ENCODE results near the gene MST1.
A peak's percentile ranks its signal among the peaks of the same experiment; 100 is the strongest.
"Not testable (repeated sequence)": the region's sequence is repeated elsewhere in the genome, so short reads cannot be mapped to it uniquely, and the experiment has no call there.

The MST1 gene

GRCh38 chr3:49686346-49686745 is 2.9 kb downstream of the MST1 start:
- Histone ChIP-seq H3K4me1 (ENCODE audit: control extremely low read depth in 1 of 4, control insufficient read depth in 4 of 4, insufficient read depth in 4 of 4, low read length in 3 of 4) (peaks cover 0 to 29% (median 24%) of the 10 kb centered on the region in 4 experiments), H3K36me3 (ENCODE audit: control insufficient read depth in 4 of 4, insufficient read depth in 4 of 4, low read length in 3 of 4) (peaks cover 6 to 32% (median 24%) of the 10 kb centered on the region in 4 experiments), H3K4me3 (ENCODE audit: control insufficient read depth in 1 of 7, extremely low read depth in 1 of 7, insufficient read depth in 4 of 7, low read depth in 2 of 7, low read length in 6 of 7) (peak overlapping the region in 5 of 7 experiments; percentile 26 to 69 (median 37)), H3K27me3 (replicated peaks in 2 of 5; ENCODE audit: control insufficient read depth in 4 of 5, insufficient read depth in 5 of 5, low read length in 4 of 5) (peaks cover 0 to 14% (median 2%) of the 10 kb centered on the region in 5 experiments)
- H3K27ac ChIP-seq (ENCODE audit: insufficient read depth in 1 of 2, low read depth in 1 of 2, low read length in 2 of 2, poor library complexity in 1 of 2, severe bottlenecking in 2 of 2); H3K9me3 ChIP-seq (ENCODE audit: control extremely low read depth in 1 of 5, control insufficient read depth in 4 of 5, insufficient read depth in 2 of 5, low read depth in 1 of 5, low read length in 4 of 5); POLR2A ChIA-PET: not testable (repeated sequence)
- DNase-seq = peak in 1 of 3 donors; percentile 32
- WGBS (ENCODE audit: insufficient coverage) = 2% methylated on average over 16 of the region's 29 CpGs
- CTCF ChIA-PET = interaction anchor here (0.6 kb wide), 1 partner anchor 591 kb away, joined by 4 read pairs; no protein-coding TSS in a partner anchor

GRCh38 chr3:49685846-49686245 is 3.4 kb downstream of the MST1 start:
- H3K27ac ChIP-seq (ENCODE audit: insufficient read depth in 1 of 2, low read depth in 1 of 2, low read length in 2 of 2, poor library complexity in 1 of 2, severe bottlenecking in 2 of 2); H3K4me3 ChIP-seq (ENCODE audit: control insufficient read depth in 1 of 7, extremely low read depth in 1 of 7, insufficient read depth in 4 of 7, low read depth in 2 of 7, low read length in 6 of 7); POLR2A ChIA-PET; DNase-seq; H3K9me3 ChIP-seq (ENCODE audit: control extremely low read depth in 1 of 5, control insufficient read depth in 4 of 5, insufficient read depth in 2 of 5, low read depth in 1 of 5, low read length in 4 of 5): not testable (repeated sequence)
- H3K4me1 ChIP-seq (ENCODE audit: control extremely low read depth in 1 of 4, control insufficient read depth in 4 of 4, insufficient read depth in 4 of 4, low read length in 3 of 4) = peaks cover 0 to 24% (median 20%) of the 10 kb centered on the region in 4 experiments
- 29% methylated on average over 20 of the region's 36 CpGs for WGBS (ENCODE audit: insufficient coverage)
- H3K36me3 ChIP-seq (ENCODE audit: control insufficient read depth in 4 of 4, insufficient read depth in 4 of 4, low read length in 3 of 4) = peaks cover 6 to 37% (median 28%) of the 10 kb centered on the region in 4 experiments
- CTCF ChIA-PET = interaction anchor here (0.6 kb wide), 1 partner anchor 591 kb away, joined by 4 read pairs; no protein-coding TSS in a partner anchor
- peaks cover 0 to 14% (median 2%) of the 10 kb centered on the region in 5 experiments for H3K27me3 ChIP-seq (replicated peaks in 2 of 5; ENCODE audit: control insufficient read depth in 4 of 5, insufficient read depth in 5 of 5, low read length in 4 of 5)

GRCh38 chr3:49685103-49685502 is 4.2 kb downstream of the MST1 start:
- H3K9me3 ChIP-seq (ENCODE audit: control extremely low read depth in 1 of 5, control insufficient read depth in 4 of 5, insufficient read depth in 2 of 5, low read depth in 1 of 5, low read length in 4 of 5); CTCF ChIA-PET; H3K27ac ChIP-seq (ENCODE audit: insufficient read depth in 1 of 2, low read depth in 1 of 2, low read length in 2 of 2, poor library complexity in 1 of 2, severe bottlenecking in 2 of 2); POLR2A ChIA-PET; H3K4me3 ChIP-seq (ENCODE audit: control insufficient read depth in 1 of 7, extremely low read depth in 1 of 7, insufficient read depth in 4 of 7, low read depth in 2 of 7, low read length in 6 of 7); DNase-seq: not testable (repeated sequence)
- peaks cover 6 to 44% (median 36%) of the 10 kb centered on the region in 4 experiments for H3K36me3 ChIP-seq (ENCODE audit: control insufficient read depth in 4 of 4, insufficient read depth in 4 of 4, low read length in 3 of 4)
- 100% methylated on average over 4 of the region's 10 CpGs for WGBS (ENCODE audit: insufficient coverage)
- H3K4me1 ChIP-seq (ENCODE audit: control extremely low read depth in 1 of 4, control insufficient read depth in 4 of 4, insufficient read depth in 4 of 4, low read length in 3 of 4) = peaks cover 0 to 18% (median 13%) of the 10 kb centered on the region in 4 experiments
- H3K27me3 ChIP-seq (replicated peaks in 2 of 5; ENCODE audit: control insufficient read depth in 4 of 5, insufficient read depth in 5 of 5, low read length in 4 of 5) = peaks cover 0 to 14% (median 2%) of the 10 kb centered on the region in 5 experiments

GRCh38 chr3:49684453-49684852 is 4.8 kb downstream of the MST1 start:
- POLR2A ChIA-PET = not testable (repeated sequence)
- 86% methylated on average over 1 of the region's 2 CpGs for WGBS (ENCODE audit: insufficient coverage)

GRCh38 chr3:49683162-49683561 is 6.1 kb downstream of the MST1 start:
- H3K36me3 ChIP-seq (ENCODE audit: control insufficient read depth in 4 of 4, insufficient read depth in 4 of 4, low read length in 3 of 4) = peaks cover 9 to 64% (median 54%) of the 10 kb centered on the region in 4 experiments
- ChIA-PET POLR2A (interaction anchor here (0.6 kb wide), 1 partner anchor 325 kb away, joined by 3 read pairs; no protein-coding TSS in a partner anchor), CTCF (interaction anchor here (1.4 to 1.6 kb wide), 2 partner anchors 12 to 144 kb away, joined by 4 read pairs; no protein-coding TSS in a partner anchor)
- H3K4me1 ChIP-seq (ENCODE audit: control extremely low read depth in 1 of 4, control insufficient read depth in 4 of 4, insufficient read depth in 4 of 4, low read length in 3 of 4) = peaks cover 0 to 7% (median 2%) of the 10 kb centered on the region in 4 experiments
- H3K9me3 ChIP-seq (ENCODE audit: control extremely low read depth in 1 of 5, control insufficient read depth in 4 of 5, insufficient read depth in 2 of 5, low read depth in 1 of 5, low read length in 4 of 5) = no peaks in the 10 kb centered on the region
- peaks cover 0 to 14% (median 2%) of the 10 kb centered on the region in 5 experiments for H3K27me3 ChIP-seq (replicated peaks in 2 of 5; ENCODE audit: control insufficient read depth in 4 of 5, insufficient read depth in 5 of 5, low read length in 4 of 5)
- no peak overlapping the region for H3K27ac ChIP-seq (ENCODE audit: insufficient read depth in 1 of 2, low read depth in 1 of 2, low read length in 2 of 2, poor library complexity in 1 of 2, severe bottlenecking in 2 of 2)
- WGBS (ENCODE audit: insufficient coverage) = 93% methylated on average over 4 of the region's 6 CpGs
- DNase-seq = no peak
- H3K4me3 ChIP-seq (ENCODE audit: control insufficient read depth in 1 of 7, extremely low read depth in 1 of 7, insufficient read depth in 4 of 7, low read depth in 2 of 7, low read length in 6 of 7) = no peak overlapping the region

More at GRCh38 chr3:49684453-49684852, 4.8 kb downstream of the MST1 start:
- H3K4me3 ChIP-seq (ENCODE audit: control insufficient read depth in 1 of 7, extremely low read depth in 1 of 7, insufficient read depth in 4 of 7, low read depth in 2 of 7, low read length in 6 of 7); DNase-seq; H3K27ac ChIP-seq (ENCODE audit: insufficient read depth in 1 of 2, low read depth in 1 of 2, low read length in 2 of 2, poor library complexity in 1 of 2, severe bottlenecking in 2 of 2); CTCF ChIA-PET; H3K9me3 ChIP-seq (ENCODE audit: control extremely low read depth in 1 of 5, control insufficient read depth in 4 of 5, insufficient read depth in 2 of 5, low read depth in 1 of 5, low read length in 4 of 5): not testable (repeated sequence)
- Histone ChIP-seq H3K4me1 (ENCODE audit: control extremely low read depth in 1 of 4, control insufficient read depth in 4 of 4, insufficient read depth in 4 of 4, low read length in 3 of 4) (peaks cover 0 to 13% (median 10%) of the 10 kb centered on the region in 4 experiments), H3K27me3 (replicated peaks in 2 of 5; ENCODE audit: control insufficient read depth in 4 of 5, insufficient read depth in 5 of 5, low read length in 4 of 5) (peaks cover 0 to 14% (median 2%) of the 10 kb centered on the region in 5 experiments), H3K36me3 (ENCODE audit: control insufficient read depth in 4 of 4, insufficient read depth in 4 of 4, low read length in 3 of 4) (peaks cover 6 to 51% (median 42%) of the 10 kb centered on the region in 4 experiments)

GRCh38 chr3:49681543-49681942 is 7.7 kb downstream of the MST1 start:
- POLR2A ChIA-PET = no interaction called here
- 98% methylated on average over 4 of the region's 4 CpGs for WGBS (ENCODE audit: insufficient coverage)

GRCh38 chr3:49681232-49681522 is 8.1 kb downstream of the MST1 start:
- Histone ChIP-seq H3K4me1 (ENCODE audit: control extremely low read depth in 1 of 4, control insufficient read depth in 4 of 4, insufficient read depth in 4 of 4, low read length in 3 of 4) (peaks cover 0 to 1% (median 0%) of the 10 kb centered on the region in 4 experiments), H3K27me3 (replicated peaks in 2 of 5; ENCODE audit: control insufficient read depth in 4 of 5, insufficient read depth in 5 of 5, low read length in 4 of 5) (peaks cover 0 to 7% (median 0%) of the 10 kb centered on the region in 5 experiments), H3K27ac (ENCODE audit: insufficient read depth in 1 of 2, low read depth in 1 of 2, low read length in 2 of 2, poor library complexity in 1 of 2, severe bottlenecking in 2 of 2) (no peak overlapping the region), H3K4me3 (ENCODE audit: control insufficient read depth in 1 of 7, extremely low read depth in 1 of 7, insufficient read depth in 4 of 7, low read depth in 2 of 7, low read length in 6 of 7) (no peak overlapping the region), H3K36me3 (ENCODE audit: control insufficient read depth in 4 of 4, insufficient read depth in 4 of 4, low read length in 3 of 4) (peaks cover 9 to 83% (median 71%) of the 10 kb centered on the region in 4 experiments), H3K9me3 (ENCODE audit: control extremely low read depth in 1 of 5, control insufficient read depth in 4 of 5, insufficient read depth in 2 of 5, low read depth in 1 of 5, low read length in 4 of 5) (no peaks in the 10 kb centered on the region)
- ChIA-PET CTCF (no interaction called here), POLR2A (no interaction called here)
- no peak for DNase-seq
- 100% methylated on average over 2 of the region's 2 CpGs for WGBS (ENCODE audit: insufficient coverage)

More at GRCh38 chr3:49681543-49681942, 7.7 kb downstream of the MST1 start:
- peaks cover 0 to 10% (median 0%) of the 10 kb centered on the region in 5 experiments for H3K27me3 ChIP-seq (replicated peaks in 2 of 5; ENCODE audit: control insufficient read depth in 4 of 5, insufficient read depth in 5 of 5, low read length in 4 of 5)
- CTCF ChIA-PET = no interaction called here
- DNase-seq = no peak
- H3K27ac ChIP-seq (ENCODE audit: insufficient read depth in 1 of 2, low read depth in 1 of 2, low read length in 2 of 2, poor library complexity in 1 of 2, severe bottlenecking in 2 of 2) = no peak overlapping the region
- H3K4me1 ChIP-seq (ENCODE audit: control extremely low read depth in 1 of 4, control insufficient read depth in 4 of 4, insufficient read depth in 4 of 4, low read length in 3 of 4) = peaks cover 0 to 5% (median 0%) of the 10 kb centered on the region in 4 experiments
- peaks cover 9 to 80% (median 68%) of the 10 kb centered on the region in 4 experiments for H3K36me3 ChIP-seq (ENCODE audit: control insufficient read depth in 4 of 4, insufficient read depth in 4 of 4, low read length in 3 of 4)
- no peaks in the 10 kb centered on the region for H3K9me3 ChIP-seq (ENCODE audit: control extremely low read depth in 1 of 5, control insufficient read depth in 4 of 5, insufficient read depth in 2 of 5, low read depth in 1 of 5, low read length in 4 of 5)
- H3K4me3 ChIP-seq (ENCODE audit: control insufficient read depth in 1 of 7, extremely low read depth in 1 of 7, insufficient read depth in 4 of 7, low read depth in 2 of 7, low read length in 6 of 7) = no peak overlapping the region
